ENCODE data around the gene DIO1. TPM values are rescaled to one million over a fixed set of nuclear protein-coding genes. Genes with fewer than 3 reads are reported as not detected.
A peak's percentile ranks its signal among the peaks of the same experiment; 100 is the strongest.

Gene DIO1
- total and polyA plus RNA-seq, 9 of the 15 experiments (the other 6 are each of a cell fraction or from before 2014, with no cell fraction given): not detected

- TF ChIP-seq, protein P1, sequence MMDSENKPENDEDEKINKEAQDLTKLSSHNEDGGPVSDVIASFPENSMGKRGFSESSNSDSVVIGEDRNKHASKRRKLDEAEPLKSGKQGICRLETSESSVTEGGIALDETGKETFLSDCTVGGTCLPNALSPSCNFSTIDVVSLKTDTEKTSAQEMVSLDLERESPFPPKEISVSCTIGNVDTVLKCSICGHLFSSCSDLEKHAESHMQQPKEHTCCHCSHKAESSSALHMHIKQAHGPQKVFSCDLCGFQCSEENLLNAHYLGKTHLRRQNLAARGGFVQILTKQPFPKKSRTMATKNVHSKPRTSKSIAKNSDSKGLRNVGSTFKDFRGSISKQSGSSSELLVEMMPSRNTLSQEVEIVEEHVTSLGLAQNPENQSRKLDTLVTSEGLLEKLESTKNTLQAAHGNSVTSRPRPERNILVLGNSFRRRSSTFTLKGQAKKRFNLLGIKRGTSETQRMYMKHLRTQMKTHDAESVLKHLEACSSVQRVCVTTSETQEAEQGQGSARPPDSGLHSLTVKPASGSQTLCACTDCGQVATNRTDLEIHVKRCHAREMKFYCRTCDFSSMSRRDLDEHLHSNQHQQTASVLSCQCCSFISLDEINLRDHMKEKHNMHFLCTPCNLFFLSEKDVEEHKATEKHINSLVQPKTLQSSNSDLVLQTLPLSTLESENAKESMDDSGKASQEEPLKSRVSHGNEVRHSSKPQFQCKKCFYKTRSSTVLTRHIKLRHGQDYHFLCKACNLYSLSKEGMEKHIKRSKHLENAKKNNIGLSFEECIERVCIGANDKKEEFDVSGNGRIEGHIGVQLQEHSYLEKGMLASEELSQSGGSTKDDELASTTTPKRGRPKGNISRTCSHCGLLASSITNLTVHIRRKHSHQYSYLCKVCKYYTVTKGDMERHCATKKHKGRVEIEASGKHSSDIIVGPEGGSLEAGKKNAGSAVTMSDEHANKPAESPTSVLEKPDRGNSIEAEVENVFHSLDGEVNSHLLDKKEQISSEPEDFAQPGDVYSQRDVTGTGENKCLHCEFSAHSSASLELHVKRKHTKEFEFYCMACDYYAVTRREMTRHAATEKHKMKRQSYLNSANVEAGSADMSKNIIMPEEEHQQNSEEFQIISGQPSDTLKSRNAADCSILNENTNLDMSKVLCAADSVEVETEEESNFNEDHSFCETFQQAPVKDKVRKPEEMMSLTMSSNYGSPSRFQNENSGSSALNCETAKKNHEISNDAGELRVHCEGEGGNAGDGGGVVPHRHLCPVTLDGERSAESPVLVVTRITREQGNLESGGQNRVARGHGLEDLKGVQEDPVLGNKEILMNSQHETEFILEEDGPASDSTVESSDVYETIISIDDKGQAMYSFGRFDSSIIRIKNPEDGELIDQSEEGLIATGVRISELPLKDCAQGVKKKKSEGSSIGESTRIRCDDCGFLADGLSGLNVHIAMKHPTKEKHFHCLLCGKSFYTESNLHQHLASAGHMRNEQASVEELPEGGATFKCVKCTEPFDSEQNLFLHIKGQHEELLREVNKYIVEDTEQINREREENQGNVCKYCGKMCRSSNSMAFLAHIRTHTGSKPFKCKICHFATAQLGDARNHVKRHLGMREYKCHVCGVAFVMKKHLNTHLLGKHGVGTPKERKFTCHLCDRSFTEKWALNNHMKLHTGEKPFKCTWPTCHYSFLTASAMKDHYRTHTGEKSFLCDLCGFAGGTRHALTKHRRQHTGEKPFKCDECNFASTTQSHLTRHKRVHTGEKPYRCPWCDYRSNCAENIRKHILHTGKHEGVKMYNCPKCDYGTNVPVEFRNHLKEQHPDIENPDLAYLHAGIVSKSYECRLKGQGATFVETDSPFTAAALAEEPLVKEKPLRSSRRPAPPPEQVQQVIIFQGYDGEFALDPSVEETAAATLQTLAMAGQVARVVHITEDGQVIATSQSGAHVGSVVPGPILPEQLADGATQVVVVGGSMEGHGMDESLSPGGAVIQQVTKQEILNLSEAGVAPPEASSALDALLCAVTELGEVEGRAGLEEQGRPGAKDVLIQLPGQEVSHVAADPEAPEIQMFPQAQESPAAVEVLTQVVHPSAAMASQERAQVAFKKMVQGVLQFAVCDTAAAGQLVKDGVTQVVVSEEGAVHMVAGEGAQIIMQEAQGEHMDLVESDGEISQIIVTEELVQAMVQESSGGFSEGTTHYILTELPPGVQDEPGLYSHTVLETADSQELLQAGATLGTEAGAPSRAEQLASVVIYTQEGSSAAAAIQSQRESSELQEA (IDR thresholded peaks at IDR 0.05; ENCODE audit: low read depth): peak; percentile 33; the same call in 1 of the 2 replicates
- TF ChIP-seq E2F6 (IDR thresholded peaks at IDR 0.05; ENCODE audit: borderline replicate concordance in 1 of 2, extremely low read depth in 1 of 2, insufficient read depth in 1 of 2, insufficient read length in 1 of 2, low read depth in 1 of 2, low read length in 1 of 2, poor library complexity in 1 of 2, severe bottlenecking in 1 of 2): no peak
- no peak for TF ChIP-seq E2F8 (IDR thresholded peaks at IDR 0.05; ENCODE audit: low read depth, partially characterized antibody)
- peak; percentile 82; the same call in 1 of the 2 replicates for TF ChIP-seq ZNF444 (CRISPR knock-in tag; IDR thresholded peaks at IDR 0.05)
- TF ChIP-seq ZNF143 (CRISPR knock-in tag; IDR thresholded peaks at IDR 0.05): no peak
- TF ChIP-seq, protein P2, sequence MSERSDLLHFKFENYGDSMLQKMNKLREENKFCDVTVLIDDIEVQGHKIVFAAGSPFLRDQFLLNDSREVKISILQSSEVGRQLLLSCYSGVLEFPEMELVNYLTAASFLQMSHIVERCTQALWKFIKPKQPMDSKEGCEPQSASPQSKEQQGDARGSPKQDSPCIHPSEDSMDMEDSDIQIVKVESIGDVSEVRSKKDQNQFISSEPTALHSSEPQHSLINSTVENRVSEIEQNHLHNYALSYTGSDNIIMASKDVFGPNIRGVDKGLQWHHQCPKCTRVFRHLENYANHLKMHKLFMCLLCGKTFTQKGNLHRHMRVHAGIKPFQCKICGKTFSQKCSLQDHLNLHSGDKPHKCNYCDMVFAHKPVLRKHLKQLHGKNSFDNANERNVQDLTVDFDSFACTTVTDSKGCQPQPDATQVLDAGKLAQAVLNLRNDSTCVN (CRISPR knock-in tag; IDR thresholded peaks at IDR 0.05): peak; percentile 46; the same call in 1 of the 2 replicates
- TF ChIP-seq, protein P3, sequence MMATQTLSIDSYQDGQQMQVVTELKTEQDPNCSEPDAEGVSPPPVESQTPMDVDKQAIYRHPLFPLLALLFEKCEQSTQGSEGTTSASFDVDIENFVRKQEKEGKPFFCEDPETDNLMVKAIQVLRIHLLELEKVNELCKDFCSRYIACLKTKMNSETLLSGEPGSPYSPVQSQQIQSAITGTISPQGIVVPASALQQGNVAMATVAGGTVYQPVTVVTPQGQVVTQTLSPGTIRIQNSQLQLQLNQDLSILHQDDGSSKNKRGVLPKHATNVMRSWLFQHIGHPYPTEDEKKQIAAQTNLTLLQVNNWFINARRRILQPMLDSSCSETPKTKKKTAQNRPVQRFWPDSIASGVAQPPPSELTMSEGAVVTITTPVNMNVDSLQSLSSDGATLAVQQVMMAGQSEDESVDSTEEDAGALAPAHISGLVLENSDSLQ (IDR thresholded peaks at IDR 0.05): no peak
- TF ChIP-seq TCF3 (CRISPR knock-in tag; IDR thresholded peaks at IDR 0.05): no peak
Measured at GRCh38 chr1:53946252-53947171, 52.5 kb downstream of the DIO1 start, which contains the start of gene LRRC42 (continued).
